NCI-H1092 (cell line): ENCODE results near the gene PTPN21.

Experiments used
- DNase-seq: peaks from one replicate; lab custom pipeline; 2025; lab: John Stamatoyannopoulos, UW

The PTPN21 gene

GRCh38 chr14:88504602-88505001 is 50.2 kb downstream of the PTPN21 start:
- DNase-seq = no peak

- no peak for DNase-seq
These were observed 50.9 kb downstream of the PTPN21 start for GRCh38 chr14:88503754-88504406.

GRCh38 chr14:88502740-88503139 is 52.1 kb downstream of the PTPN21 start:
- DNase-seq = no peak

GRCh38 chr14:88500611-88501010 is 54.2 kb downstream of the PTPN21 start:
- no peak for DNase-seq

- no peak for DNase-seq
These were observed 55.6 kb downstream of the PTPN21 start for GRCh38 chr14:88499225-88499624.

- DNase-seq = no peak
These were observed 58.4 kb downstream of the PTPN21 start for GRCh38 chr14:88496414-88496813.

- no peak for DNase-seq
These were observed 61.2 kb downstream of the PTPN21 start for GRCh38 chr14:88493392-88494185.

GRCh38 chr14:88492272-88493089 is 62.3 kb downstream of the PTPN21 start:
- DNase-seq = peak; percentile 68

GRCh38 chr14:88490168-88490567 is 64.6 kb downstream of the PTPN21 start:
- no peak for DNase-seq

GRCh38 chr14:88488897-88489296 is 65.9 kb downstream of the PTPN21 start:
- DNase-seq = no peak

- no peak for DNase-seq
These were observed 66.7 kb downstream of the PTPN21 start for GRCh38 chr14:88488081-88488480.

- no peak for DNase-seq
These were observed 72.3 kb downstream of the PTPN21 start for GRCh38 chr14:88482524-88482923.

- DNase-seq = no peak
These were observed 73.0 kb downstream of the PTPN21 start for GRCh38 chr14:88481794-88482193.

GRCh38 chr14:88481059-88481458 is 73.7 kb downstream of the PTPN21 start:
- DNase-seq = no peak

GRCh38 chr14:88479574-88479987 is 75.2 kb downstream of the PTPN21 start:
- no peak for DNase-seq

GRCh38 chr14:88478931-88479330 is 75.9 kb downstream of the PTPN21 start:
- no peak for DNase-seq

GRCh38 chr14:88477513-88478250 is 77.1 kb downstream of the PTPN21 start:
- no peak for DNase-seq

GRCh38 chr14:88476825-88477224 is 78.0 kb downstream of the PTPN21 start:
- DNase-seq = no peak

- DNase-seq = no peak
These were observed 78.5 kb downstream of the PTPN21 start for GRCh38 chr14:88476214-88476774.

- DNase-seq = no peak
These were observed 81.0 kb downstream of the PTPN21 start for GRCh38 chr14:88473791-88474190.

- DNase-seq = no peak
These were observed 84.0 kb downstream of the PTPN21 start for GRCh38 chr14:88470542-88471440.
